ENCODE results near the gene HADHA.

The HADHA gene

GRCh38 chr2:26182887-26183630 lies 61.4 kb downstream of the HADHA start:
- no peak overlapping the region for H3K4me3 ChIP-seq (ENCODE audit: low read depth, low read length)
- no peak for TF ChIP-seq CTCF (IDR thresholded peaks at IDR 0.05; ENCODE audit: control insufficient read depth, extremely low read depth, insufficient read depth)
- DNase-seq (ENCODE audit: low read depth) = no peak

- TF ChIP-seq CTCF (IDR thresholded peaks at IDR 0.05; ENCODE audit: control insufficient read depth, extremely low read depth, insufficient read depth) = no peak
- no peak for DNase-seq (ENCODE audit: low read depth)
- H3K4me3 ChIP-seq (ENCODE audit: low read depth, low read length) = no peak overlapping the region
Measured at GRCh38 chr2:26182441-26182840, 62.0 kb downstream of the HADHA start.

- TF ChIP-seq CTCF (IDR thresholded peaks at IDR 0.05; ENCODE audit: control insufficient read depth, extremely low read depth, insufficient read depth) = no peak
- no peak overlapping the region for H3K4me3 ChIP-seq (ENCODE audit: low read depth, low read length)
Measured at GRCh38 chr2:26179446-26179913, 65.0 kb downstream of the HADHA start.

GRCh38 chr2:26178746-26179436 lies 65.5 kb downstream of the HADHA start:
- no peak overlapping the region for H3K4me3 ChIP-seq (ENCODE audit: low read depth, low read length)
- TF ChIP-seq CTCF (IDR thresholded peaks at IDR 0.05; ENCODE audit: control insufficient read depth, extremely low read depth, insufficient read depth) = no peak
- DNase-seq (ENCODE audit: low read depth) = no peak

More at GRCh38 chr2:26179446-26179913, 65.0 kb downstream of the HADHA start:
- no peak for DNase-seq (ENCODE audit: low read depth)

GRCh38 chr2:26178246-26178645 lies 66.2 kb downstream of the HADHA start:
- no peak for TF ChIP-seq CTCF (IDR thresholded peaks at IDR 0.05; ENCODE audit: control insufficient read depth, extremely low read depth, insufficient read depth)
- no peak for DNase-seq (ENCODE audit: low read depth)
- no peak overlapping the region for H3K4me3 ChIP-seq (ENCODE audit: low read depth, low read length)

GRCh38 chr2:26177122-26177521 lies 67.3 kb downstream of the HADHA start:
- no peak for TF ChIP-seq CTCF (IDR thresholded peaks at IDR 0.05; ENCODE audit: control insufficient read depth, extremely low read depth, insufficient read depth)
- no peak for DNase-seq (ENCODE audit: low read depth)
- H3K4me3 ChIP-seq (ENCODE audit: low read depth, low read length) = no peak overlapping the region

All from LNCaP clone FGC (cell line).